K562 (cell line): ENCODE results near the gene SPRY2. TPM values are rescaled to one million over a fixed set of nuclear protein-coding genes. Genes with fewer than 3 reads are reported as not detected.

ENCODE experiments used
- ASH1L ChIP-seq: fragments of 450-650 bp; IDR thresholded peaks from 2 replicates; pipeline ENCODE4 v1.6.1; 2018; ENCODE audit warnings: borderline replicate concordance, mild to moderate bottlenecking, low read depth; ENCODE audit not compliant: partially characterized antibody
- BDP1 ChIP-seq: IDR thresholded peaks from 3 replicates; pipeline ENCODE4 v1.6.1; 2011; ENCODE audit not compliant: insufficient read length, insufficient read depth
- CCNT2 ChIP-seq: IDR thresholded peaks from 2 replicates; pipeline ENCODE4 v1.6.1; 2011; ENCODE audit warnings: borderline replicate concordance, low read depth, mild to moderate bottlenecking, moderate library complexity, mixed read lengths, low read length; ENCODE audit not compliant: insufficient read length; ENCODE audit errors: extremely low read depth
- DDX20 ChIP-seq: fragments of 450-650 bp; IDR thresholded peaks from 2 replicates; pipeline ENCODE4 v1.6.1; 2016; ENCODE audit warnings: missing genetic modification characterization, low read depth, mild to moderate bottlenecking, missing compliant biosample characterization, moderate library complexity
- ELF1 ChIP-seq: fragments of 200-800 bp; sonication (Bioruptor generic); IDR thresholded peaks from 2 replicates; pipeline ENCODE4 v1.6.1; 2016; ENCODE audit warnings: missing genetic modification characterization, missing compliant biosample characterization
- ELF4 ChIP-seq: fragments of 450-650 bp; formaldehyde crosslinking; IDR thresholded peaks from 2 replicates; pipeline ENCODE4 v1.4.0; 2022; ENCODE audit warnings: missing genetic modification characterization
- HDAC6 ChIP-seq: IDR thresholded peaks from 2 replicates; pipeline ENCODE4 v1.6.1; 2012; ENCODE audit warnings: low read depth, mild to moderate bottlenecking, control low read depth, inconsistent platforms, low read length, moderate library complexity
- KDM5B ChIP-seq: fragments of 200-600 bp; sonication (generic); IDR thresholded peaks from 2 replicates; pipeline ENCODE4 v1.6.1; 2012; ENCODE audit warnings: low read depth, mild to moderate bottlenecking, moderate library complexity, low read length, control low read depth, inconsistent platforms; ENCODE audit not compliant: insufficient replicate concordance
- NFATC3 ChIP-seq: fragments of 450-650 bp; IDR thresholded peaks from 2 replicates; pipeline ENCODE4 v1.6.1; 2017; ENCODE audit warnings: mild to moderate bottlenecking
- PRDM10 ChIP-seq: fragments of 450-650 bp; IDR thresholded peaks from 2 replicates; pipeline ENCODE4 v1.6.1; 2018; ENCODE audit not compliant: partially characterized antibody
- TFAP4 ChIP-seq: sonication (generic); formaldehyde crosslinking; IDR thresholded peaks from 2 replicates; pipeline ENCODE4 v1.8.0; 2022; ENCODE audit warnings: missing genetic modification reagents, mild to moderate bottlenecking, moderate library complexity, borderline replicate concordance
- TFE3 ChIP-seq: fragments of 450-650 bp; formaldehyde crosslinking; IDR thresholded peaks from 2 replicates; pipeline ENCODE4 v1.4.0; 2020; ENCODE audit warnings: mild to moderate bottlenecking, mixed read lengths
- VEZF1 ChIP-seq: fragments of 200-800 bp; sonication (Bioruptor generic); IDR thresholded peaks from 2 replicates; pipeline ENCODE4 v1.6.1; 2017; ENCODE audit warnings: missing genetic modification characterization, missing compliant biosample characterization
- ZNF551 ChIP-seq: fragments of 250-450 bp; sonication (Bioruptor Pico); IDR thresholded peaks from 2 replicates; pipeline ENCODE4 v1.5.0; 2021; ENCODE audit warnings: mild to moderate bottlenecking, moderate library complexity
- polyA plus RNA-seq, 8 experiments: library from polyadenylated mRNA; depleted of rRNA in 4 of 8; stranded (reverse) in 5 of 8; unstranded in 3 of 8; fragments of >200 nt; fragmentation: Nextera tagmentation in 2 of 8; fragmentation: Illumina TruSeq in 1 of 8; extraction: Ambion mirVana in 2 of 8; extraction: Trizol in 1 of 8; gene quantifications; 2 replicates each; pipeline versions ENCODE4 v1.2.1 to v1.2.3, GENCODE V29; 2011 to 2014; ENCODE audit warnings: inconsistent platforms in 1 of 8, missing spikeins in 1 of 8
- total RNA-seq, 7 experiments: library from RNA; depleted of rRNA in 6 of 7; stranded (reverse); fragments of >200 nt in 6 of 7; fragmentation: Illumina TruSeq in 2 of 7; extraction: Trizol in 2 of 7; gene quantifications; 2 replicates each; pipeline versions ENCODE4 v1.2.1 to v1.2.3, GENCODE V29; 2011 to 2021; ENCODE audit warnings: low replicate concordance in 1 of 7
- TF ChIP-seq, protein P1 (sequence below): IDR thresholded peaks from 2 replicates; pipeline ENCODE4 v1.6.1; 2011; ENCODE audit not compliant: insufficient read length; ENCODE audit errors: extremely low read depth
- TF ChIP-seq, protein P2 (sequence below): sonication (generic); formaldehyde crosslinking; IDR thresholded peaks from 2 replicates; pipeline ENCODE4 v1.5.0; 2020; ENCODE audit warnings: missing genetic modification reagents

The SPRY2 gene
- total and polyA plus RNA-seq, 9 of the 15 experiments (the other 6 are each of a cell fraction or from before 2014, with no cell fraction given), result 1.8 to 7.8 (median 3.4) TPM

- TF ChIP-seq TFE3 (CRISPR knock-in tag) (no peak), CCNT2 (peak; percentile 15), ZNF551 (no peak), ASH1L (no peak), ELF1 (tag) (no peak), KDM5B (no peak), NFATC3 (no peak), TFAP4 (CRISPR knock-in tag) (no peak; the same call in 1 of the 2 replicates), VEZF1 (CRISPR knock-in tag) (peak; percentile 94), BDP1 (no peak), DDX20 (no peak), PRDM10 (no peak), ELF4 (CRISPR knock-in tag) (no peak), HDAC6 (no peak)
- TF ChIP-seq, protein P1, sequence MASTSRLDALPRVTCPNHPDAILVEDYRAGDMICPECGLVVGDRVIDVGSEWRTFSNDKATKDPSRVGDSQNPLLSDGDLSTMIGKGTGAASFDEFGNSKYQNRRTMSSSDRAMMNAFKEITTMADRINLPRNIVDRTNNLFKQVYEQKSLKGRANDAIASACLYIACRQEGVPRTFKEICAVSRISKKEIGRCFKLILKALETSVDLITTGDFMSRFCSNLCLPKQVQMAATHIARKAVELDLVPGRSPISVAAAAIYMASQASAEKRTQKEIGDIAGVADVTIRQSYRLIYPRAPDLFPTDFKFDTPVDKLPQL, result no peak
- TF ChIP-seq, protein P2, sequence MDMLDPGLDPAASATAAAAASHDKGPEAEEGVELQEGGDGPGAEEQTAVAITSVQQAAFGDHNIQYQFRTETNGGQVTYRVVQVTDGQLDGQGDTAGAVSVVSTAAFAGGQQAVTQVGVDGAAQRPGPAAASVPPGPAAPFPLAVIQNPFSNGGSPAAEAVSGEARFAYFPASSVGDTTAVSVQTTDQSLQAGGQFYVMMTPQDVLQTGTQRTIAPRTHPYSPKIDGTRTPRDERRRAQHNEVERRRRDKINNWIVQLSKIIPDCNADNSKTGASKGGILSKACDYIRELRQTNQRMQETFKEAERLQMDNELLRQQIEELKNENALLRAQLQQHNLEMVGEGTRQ (CRISPR knock-in tag), result no peak
Measured at GRCh38 chr13:80338781-80339562, 2.0 kb downstream of the SPRY2 start (continued).
